GM20000 (cell line): Measurements from ENCODE around the gene SETDB1.
A peak's percentile ranks its signal among the peaks of the same experiment; 100 is the strongest.
"Not testable (repeated sequence)": the region's sequence is repeated elsewhere in the genome, so short reads cannot be mapped to it uniquely, and the experiment has no call there.

Experiments
- DNase-seq: peaks from one replicate; pipeline ENCODE4 v3.0.0; 2012; ENCODE audit warnings: low spot score
- CTCF ChIP-seq: IDR thresholded peaks from 2 replicates; pipeline ENCODE4 v1.5.1; 2012; ENCODE audit warnings: mild to moderate bottlenecking, control low read depth; ENCODE audit errors: extremely low read depth, missing control alignments

The SETDB1 gene

DNA sequence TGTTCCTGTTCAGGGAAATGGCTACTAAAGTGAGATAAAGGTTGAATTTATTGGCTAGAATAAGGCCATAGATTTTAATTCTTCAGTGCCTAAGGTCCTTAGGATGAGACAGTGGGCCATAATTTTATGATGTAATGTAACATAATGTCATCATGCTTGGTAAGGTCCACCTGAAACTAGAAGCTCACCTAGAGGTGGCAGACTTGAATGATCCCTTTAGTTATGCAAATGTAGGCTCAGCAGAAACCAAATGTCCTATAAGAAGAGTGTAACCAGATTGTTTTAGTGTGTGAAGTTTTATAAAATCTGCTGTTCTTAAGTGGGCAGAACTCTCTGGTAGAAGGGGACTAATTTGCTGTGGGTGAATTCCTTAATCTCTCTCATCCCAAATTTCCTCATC is 13.5 kb upstream of the SETDB1 start:
- no peak for TF ChIP-seq CTCF
- DNase-seq: no peak

DNA sequence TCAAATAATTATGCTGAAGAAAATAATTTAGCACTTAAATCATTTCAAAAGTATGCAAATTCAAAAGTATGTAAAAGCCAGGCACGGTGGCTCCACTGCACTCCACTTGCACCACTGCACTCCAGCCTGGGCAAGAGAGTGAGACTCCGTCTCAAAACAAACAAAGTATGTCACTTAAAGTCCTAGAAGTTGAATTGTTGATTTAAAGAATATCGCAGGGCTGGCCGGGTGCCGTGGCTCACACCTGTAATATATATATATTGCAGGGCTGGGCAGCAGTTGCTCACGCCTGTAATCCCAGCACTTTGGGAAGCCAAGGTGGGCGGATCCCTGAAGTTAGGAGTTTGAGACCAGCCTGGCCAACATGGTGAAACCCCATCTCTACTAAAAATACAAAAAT is 8.8 kb upstream of the SETDB1 start:
- TF ChIP-seq CTCF: no peak
- no peak for DNase-seq

GRCh38 chr1:150922519-150922975 is 3.6 kb upstream of the SETDB1 start:
- peak; percentile 76 for DNase-seq
- peak; percentile 68 for TF ChIP-seq CTCF

GRCh38 chr1:150925080-150925479 is 1.1 kb upstream of the SETDB1 start:
- DNase-seq: no peak
- no peak for TF ChIP-seq CTCF

- no peak for DNase-seq
- TF ChIP-seq CTCF: no peak
These were observed 1.5 kb downstream of the SETDB1 start for GRCh38 chr1:150927624-150928023.

GRCh38 chr1:150928286-150928685 is 2.1 kb downstream of the SETDB1 start:
- TF ChIP-seq CTCF: no peak
- no peak for DNase-seq

- DNase-seq: not testable (repeated sequence)
These were observed 2.6 kb downstream of the SETDB1 start for GRCh38 chr1:150928775-150929174.

DNA sequence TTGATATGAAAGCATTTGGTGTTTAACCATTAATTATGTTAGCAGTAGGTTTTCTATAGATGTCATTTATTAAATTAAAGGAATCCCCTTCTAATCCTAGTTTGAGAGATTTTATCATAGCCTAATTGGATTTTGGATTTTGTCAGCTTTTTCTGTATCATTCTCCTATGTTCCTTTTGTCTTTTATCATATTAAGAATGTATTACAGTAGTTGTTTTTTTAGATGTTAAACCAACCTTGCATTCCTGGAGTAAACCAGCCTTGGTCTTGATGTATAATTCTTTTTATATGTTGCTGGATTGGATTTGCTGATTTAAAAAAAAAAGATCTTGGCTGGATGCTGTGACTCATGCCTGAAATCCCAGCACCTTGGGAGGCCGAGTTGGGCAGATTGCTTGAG is 5.6 kb downstream of the SETDB1 start:
- DNase-seq: no peak
- TF ChIP-seq CTCF: no peak
